Measurements from ENCODE around the gene VPREB1.
"Not testable (repeated sequence)": the region's sequence is repeated elsewhere in the genome, so short reads cannot be mapped to it uniquely, and the experiment has no call there.

The VPREB1 gene

DNA sequence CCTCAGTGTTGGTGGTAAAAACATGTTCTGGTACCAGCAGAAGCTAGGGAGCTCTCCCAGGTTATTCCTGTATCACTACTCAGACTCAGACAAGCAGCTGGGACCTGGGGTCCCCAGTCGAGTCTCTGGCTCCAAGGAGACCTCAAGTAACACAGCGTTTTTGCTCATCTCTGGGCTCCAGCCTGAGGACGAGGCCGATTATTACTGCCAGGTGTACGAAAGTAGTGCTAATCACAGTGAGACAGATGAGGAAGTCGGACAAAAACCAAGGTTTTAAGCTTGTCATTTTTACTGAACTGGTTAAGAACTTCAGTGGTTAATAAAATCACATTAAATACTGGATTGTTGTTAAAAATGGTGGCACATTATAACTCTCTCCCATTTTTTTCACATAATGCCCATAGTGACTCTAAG is 42.6 kb upstream of the VPREB1 start:
- 87% methylated on average over 6 of the region's 6 CpGs for WGBS
- H3K27me3 ChIP-seq (ENCODE audit: insufficient read depth, low read length), result peaks cover 99% of the 10 kb centered on the region

DNA sequence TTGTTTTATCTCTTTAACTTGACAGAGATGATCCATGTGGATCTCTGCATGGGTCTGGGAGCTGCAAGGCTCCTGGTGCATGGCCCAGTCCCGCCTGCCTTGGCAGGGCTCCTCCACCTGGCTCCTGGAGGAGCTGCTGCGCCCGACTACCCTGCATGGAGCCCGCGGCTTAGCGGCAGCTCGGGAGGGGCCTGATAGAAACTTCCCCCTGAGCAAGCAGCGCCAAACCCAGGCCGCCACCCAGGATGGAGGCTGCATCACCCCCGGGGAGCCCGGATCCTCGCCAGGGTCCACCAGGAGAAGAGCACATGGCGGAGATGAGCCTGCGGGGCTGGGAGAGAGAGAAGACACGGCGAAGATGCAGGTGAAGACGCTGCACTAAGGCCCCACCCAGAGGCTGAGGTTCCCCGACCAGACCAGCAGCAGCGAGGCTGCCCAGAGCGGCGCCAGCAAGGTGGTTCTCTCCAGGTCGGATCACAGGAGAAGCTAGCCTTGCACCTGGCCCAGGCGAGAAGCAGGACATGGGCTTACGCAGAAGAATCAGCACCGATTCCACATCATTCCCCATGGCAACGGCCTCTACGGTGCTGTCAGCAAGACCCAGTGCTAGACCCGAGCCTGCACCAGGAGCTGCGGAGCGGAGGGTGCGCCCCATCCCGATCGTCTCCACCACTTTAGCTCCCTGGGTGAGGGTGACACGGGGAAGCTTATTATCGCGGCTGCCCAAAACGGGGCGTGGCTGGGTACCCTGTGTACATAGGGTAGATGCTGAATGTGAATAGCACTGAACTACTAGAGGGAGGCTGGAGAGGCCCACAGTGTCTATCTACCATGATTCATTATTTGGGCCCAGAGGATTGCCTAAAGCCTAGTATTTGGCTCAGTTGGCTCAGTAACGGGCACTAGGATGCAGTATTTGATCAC is 41.3 kb upstream of the VPREB1 start:
- no peak overlapping the region for H3K4me3 ChIP-seq (ENCODE audit: low read length)
- H3K9me3 ChIP-seq (ENCODE audit: insufficient read depth, low read depth, low read length), result no peaks in the 10 kb centered on the region
- H3K4me1 ChIP-seq (ENCODE audit: insufficient read depth, low read length), result no peaks in the 10 kb centered on the region
- no peak overlapping the region for H3K27ac ChIP-seq (ENCODE audit: low read depth, low read length)
- no peak overlapping the region for H3K9ac ChIP-seq (ENCODE audit: low read depth, low read length)
- H3K27me3 ChIP-seq (ENCODE audit: insufficient read depth, low read length), result peaks cover 100% of the 10 kb centered on the region
- WGBS, result 85% methylated on average over 39 of the region's 39 CpGs
- no peaks in the 10 kb centered on the region for H3K36me3 ChIP-seq (ENCODE audit: insufficient read depth, low read length)

More for the DNA sequence above, 42.6 kb upstream of the VPREB1 start:
- Histone ChIP-seq H3K27ac (ENCODE audit: low read depth, low read length) (no peak overlapping the region), H3K9me3 (ENCODE audit: insufficient read depth, low read depth, low read length) (no peaks in the 10 kb centered on the region), H3K9ac (ENCODE audit: low read depth, low read length) (no peak overlapping the region), H3K4me3 (ENCODE audit: low read length) (no peak overlapping the region), H3K4me1 (ENCODE audit: insufficient read depth, low read length) (no peaks in the 10 kb centered on the region), H3K36me3 (ENCODE audit: insufficient read depth, low read length) (no peaks in the 10 kb centered on the region)

DNA sequence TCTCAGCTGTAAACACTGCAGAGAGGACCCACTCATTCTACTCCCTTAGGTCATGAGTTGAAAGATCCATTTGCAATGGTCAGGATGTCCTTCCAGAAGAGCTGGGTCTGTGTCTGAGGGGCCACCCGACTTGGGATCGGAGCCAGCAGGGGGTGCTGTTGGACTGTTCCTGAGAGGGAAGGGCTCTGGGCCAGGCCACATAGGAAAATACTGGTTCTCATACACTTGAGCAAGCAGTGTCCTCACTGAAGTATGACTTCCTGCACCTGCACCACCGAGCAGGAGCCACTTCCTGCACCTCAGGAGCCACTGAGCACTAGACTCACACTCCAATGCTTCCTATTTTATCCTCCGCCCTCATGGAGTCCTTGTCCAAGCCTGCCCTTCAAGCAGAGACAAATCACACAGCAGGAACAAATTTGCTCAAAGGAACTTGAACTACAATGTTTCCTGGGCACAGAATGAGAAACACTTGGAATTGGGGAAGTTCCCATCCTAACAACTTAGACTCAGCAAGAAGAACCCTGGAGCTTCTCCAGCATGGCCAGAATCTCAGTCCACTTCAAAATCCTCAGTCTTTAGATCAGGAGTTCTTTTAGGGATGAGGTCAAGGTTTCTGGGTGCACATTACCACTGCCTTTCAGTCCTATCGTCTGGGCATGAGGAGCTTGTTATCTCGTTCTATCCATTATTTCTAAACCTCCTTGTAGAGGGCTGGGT is 36.6 kb upstream of the VPREB1 start:
- Histone ChIP-seq H3K27me3 (ENCODE audit: insufficient read depth, low read length) (peaks cover 99% of the 10 kb centered on the region), H3K9ac (ENCODE audit: low read depth, low read length) (no peak overlapping the region), H3K9me3 (ENCODE audit: insufficient read depth, low read depth, low read length) (no peaks in the 10 kb centered on the region), H3K4me3 (ENCODE audit: low read length) (no peak overlapping the region), H3K36me3 (ENCODE audit: insufficient read depth, low read length) (no peaks in the 10 kb centered on the region), H3K4me1 (ENCODE audit: insufficient read depth, low read length) (no peaks in the 10 kb centered on the region), H3K27ac (ENCODE audit: low read depth, low read length) (no peak overlapping the region)
- WGBS, result 24% methylated on average over 4 of the region's 6 CpGs

DNA sequence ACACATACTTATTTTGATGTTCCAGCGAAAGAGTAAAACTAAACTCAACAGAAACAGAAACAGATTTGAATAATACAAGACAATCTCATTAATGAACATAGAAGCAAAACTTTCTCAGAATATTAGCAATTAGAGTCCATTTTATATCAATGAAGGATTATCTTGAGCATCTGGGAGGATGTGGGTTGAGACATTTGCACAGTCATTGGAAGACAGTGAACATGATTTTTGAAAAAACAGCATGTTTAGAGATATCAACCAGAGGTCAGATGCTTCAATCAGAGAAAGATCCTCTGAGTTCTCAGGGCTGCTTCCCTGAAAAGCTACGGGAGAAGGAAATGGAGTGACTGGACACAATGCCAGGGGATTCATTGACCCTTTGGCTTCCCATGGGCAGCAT is 35.9 kb upstream of the VPREB1 start:
- WGBS, result 81% methylated on average over 2 of the region's 2 CpGs
- Histone ChIP-seq H3K4me1 (ENCODE audit: insufficient read depth, low read length) (no peaks in the 10 kb centered on the region), H3K27ac (ENCODE audit: low read depth, low read length) (no peak overlapping the region), H3K9ac (ENCODE audit: low read depth, low read length) (no peak overlapping the region), H3K36me3 (ENCODE audit: insufficient read depth, low read length) (no peaks in the 10 kb centered on the region), H3K27me3 (ENCODE audit: insufficient read depth, low read length) (peaks cover 99% of the 10 kb centered on the region), H3K9me3 (ENCODE audit: insufficient read depth, low read depth, low read length) (no peaks in the 10 kb centered on the region), H3K4me3 (ENCODE audit: low read length) (no peak overlapping the region)

DNA sequence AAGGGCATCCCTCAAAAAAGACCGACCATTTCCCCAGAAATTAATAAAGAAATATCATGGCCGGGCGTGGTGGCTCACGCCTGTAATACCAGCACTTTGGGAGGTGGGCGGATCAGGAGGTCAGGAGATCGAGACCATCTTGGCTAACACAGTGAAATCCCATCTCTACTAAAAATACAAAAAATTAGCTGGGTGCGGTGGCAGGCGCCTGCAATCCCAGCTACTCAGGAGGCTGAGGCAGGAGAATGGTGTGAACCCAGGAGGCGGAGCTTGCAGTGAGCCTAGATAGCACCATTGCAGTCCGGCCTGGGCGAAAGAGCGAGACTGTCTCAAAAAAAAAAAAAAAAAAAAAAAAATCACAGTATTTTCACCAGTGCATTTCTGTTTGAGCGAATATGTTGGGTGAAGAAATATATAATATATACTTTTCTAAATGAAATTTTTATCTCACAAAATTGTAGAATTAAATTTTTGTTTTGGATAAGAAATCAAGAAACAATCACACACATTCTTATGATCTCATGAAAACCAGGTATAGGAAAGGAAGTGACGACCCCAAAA is 35.4 kb upstream of the VPREB1 start:
- H3K27ac ChIP-seq (ENCODE audit: low read depth, low read length); H3K36me3 ChIP-seq (ENCODE audit: insufficient read depth, low read length); H3K4me3 ChIP-seq (ENCODE audit: low read length); H3K9ac ChIP-seq (ENCODE audit: low read depth, low read length); H3K9me3 ChIP-seq (ENCODE audit: insufficient read depth, low read depth, low read length); H3K4me1 ChIP-seq (ENCODE audit: insufficient read depth, low read length): not testable (repeated sequence)
- peaks cover 99% of the 10 kb centered on the region for H3K27me3 ChIP-seq (ENCODE audit: insufficient read depth, low read length)
- WGBS, result 93% methylated on average over 12 of the region's 14 CpGs

DNA sequence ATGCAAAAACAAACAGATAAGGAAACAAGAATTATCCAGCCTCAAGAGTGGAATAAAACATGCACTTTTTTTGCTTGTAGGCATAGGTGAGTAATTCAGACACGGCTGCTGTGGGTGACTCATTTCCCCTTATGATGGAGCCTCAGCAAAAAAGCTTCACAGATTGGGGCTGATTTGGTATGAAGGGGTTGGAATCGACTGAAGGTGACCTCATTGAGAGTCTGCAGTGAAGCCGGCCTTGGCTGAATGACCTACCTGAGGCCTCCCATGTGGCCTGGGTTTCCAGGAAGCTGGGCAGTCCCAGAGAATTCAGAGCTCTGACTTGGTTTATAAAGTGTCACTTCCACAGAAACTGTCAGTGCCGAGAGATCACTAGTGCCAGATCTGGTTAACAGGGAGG is 34.2 kb upstream of the VPREB1 start:
- no peak overlapping the region for H3K4me3 ChIP-seq (ENCODE audit: low read length)
- 70% methylated on average over 4 of the region's 4 CpGs for WGBS
- no peaks in the 10 kb centered on the region for H3K36me3 ChIP-seq (ENCODE audit: insufficient read depth, low read length)
- no peaks in the 10 kb centered on the region for H3K4me1 ChIP-seq (ENCODE audit: insufficient read depth, low read length)
- H3K27me3 ChIP-seq (ENCODE audit: insufficient read depth, low read length), result peaks cover 99% of the 10 kb centered on the region
- no peaks in the 10 kb centered on the region for H3K9me3 ChIP-seq (ENCODE audit: insufficient read depth, low read depth, low read length)
- H3K9ac ChIP-seq (ENCODE audit: low read depth, low read length), result no peak overlapping the region
- no peak overlapping the region for H3K27ac ChIP-seq (ENCODE audit: low read depth, low read length)

DNA sequence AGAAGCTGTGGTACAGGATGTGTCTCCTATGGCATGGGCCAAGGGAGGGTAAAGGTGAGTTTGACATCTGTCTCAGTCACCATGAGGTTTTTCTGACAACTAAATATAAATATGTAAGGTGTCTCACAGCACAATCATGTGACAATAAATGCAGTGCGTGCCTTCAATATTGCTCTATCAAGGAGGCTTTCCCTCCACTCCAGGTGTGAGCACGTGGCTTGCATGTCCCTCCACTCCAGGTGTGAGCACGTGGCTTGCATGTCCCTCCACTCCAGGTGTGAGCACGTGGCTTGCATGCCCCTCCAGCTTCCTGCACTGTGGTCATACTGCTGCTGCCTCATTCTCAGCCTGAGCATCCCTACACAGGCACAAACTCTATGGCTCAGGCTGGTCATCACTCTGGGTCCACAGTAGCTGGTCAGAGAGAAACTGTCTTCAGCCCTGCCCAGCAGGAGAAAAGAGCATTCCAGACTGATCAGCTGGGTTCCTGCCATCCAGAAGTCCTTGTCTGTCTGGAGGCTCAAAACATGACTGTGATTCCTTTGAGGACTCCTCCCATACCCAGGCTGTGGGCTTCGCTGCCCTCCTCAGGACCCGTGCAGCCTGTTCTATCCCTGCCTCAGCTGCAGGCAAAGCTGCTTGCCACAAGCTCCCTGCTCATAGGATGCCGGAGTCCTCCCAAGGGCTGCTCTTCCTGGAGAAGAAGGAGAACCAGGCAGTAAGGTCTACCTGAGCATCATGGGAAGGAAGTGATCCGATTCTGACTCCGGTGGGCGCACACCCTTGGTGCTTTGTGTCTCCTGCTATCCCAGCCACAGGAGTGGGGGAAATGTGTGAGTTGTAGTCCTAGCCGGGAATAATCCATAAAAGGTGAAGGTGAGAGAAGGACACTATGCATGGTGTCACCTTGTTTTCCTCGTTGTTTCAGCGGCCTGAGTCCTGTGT is 33.4 kb upstream of the VPREB1 start:
- H3K4me3 ChIP-seq (ENCODE audit: low read length), result no peak overlapping the region
- no peaks in the 10 kb centered on the region for H3K4me1 ChIP-seq (ENCODE audit: insufficient read depth, low read length)
- H3K9me3 ChIP-seq (ENCODE audit: insufficient read depth, low read depth, low read length), result no peaks in the 10 kb centered on the region
- no peak overlapping the region for H3K27ac ChIP-seq (ENCODE audit: low read depth, low read length)
- WGBS, result 76% methylated on average over 13 of the region's 13 CpGs
- H3K27me3 ChIP-seq (ENCODE audit: insufficient read depth, low read length), result peaks cover 99% of the 10 kb centered on the region
- no peak overlapping the region for H3K9ac ChIP-seq (ENCODE audit: low read depth, low read length)
- no peaks in the 10 kb centered on the region for H3K36me3 ChIP-seq (ENCODE audit: insufficient read depth, low read length)

DNA sequence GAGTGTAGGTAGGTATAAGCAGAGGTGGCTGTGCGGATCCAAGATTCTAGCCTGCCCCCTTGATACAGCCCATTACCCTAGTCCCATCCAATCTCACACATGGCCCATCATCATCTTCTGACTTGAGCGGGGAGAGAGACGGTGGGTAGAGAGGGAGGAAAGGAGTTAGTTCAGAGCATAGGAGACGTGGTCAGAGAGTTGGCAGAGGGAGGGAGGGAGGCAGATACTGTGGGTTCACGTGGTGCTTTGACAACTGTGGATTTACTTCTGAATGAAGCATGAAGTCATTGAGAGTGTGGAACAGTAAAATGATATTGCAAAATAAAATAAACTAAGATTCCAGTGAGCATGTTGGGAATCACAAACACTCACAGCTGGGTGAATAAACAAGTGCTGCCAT is 31.4 kb upstream of the VPREB1 start:
- Histone ChIP-seq H3K27ac (ENCODE audit: low read depth, low read length) (no peak overlapping the region), H3K4me3 (ENCODE audit: low read length) (no peak overlapping the region), H3K36me3 (ENCODE audit: insufficient read depth, low read length) (no peaks in the 10 kb centered on the region), H3K9me3 (ENCODE audit: insufficient read depth, low read depth, low read length) (no peaks in the 10 kb centered on the region), H3K4me1 (ENCODE audit: insufficient read depth, low read length) (no peaks in the 10 kb centered on the region), H3K9ac (ENCODE audit: low read depth, low read length) (no peak overlapping the region), H3K27me3 (ENCODE audit: insufficient read depth, low read length) (peaks cover 99% of the 10 kb centered on the region)
- 43% methylated on average over 4 of the region's 5 CpGs for WGBS

DNA sequence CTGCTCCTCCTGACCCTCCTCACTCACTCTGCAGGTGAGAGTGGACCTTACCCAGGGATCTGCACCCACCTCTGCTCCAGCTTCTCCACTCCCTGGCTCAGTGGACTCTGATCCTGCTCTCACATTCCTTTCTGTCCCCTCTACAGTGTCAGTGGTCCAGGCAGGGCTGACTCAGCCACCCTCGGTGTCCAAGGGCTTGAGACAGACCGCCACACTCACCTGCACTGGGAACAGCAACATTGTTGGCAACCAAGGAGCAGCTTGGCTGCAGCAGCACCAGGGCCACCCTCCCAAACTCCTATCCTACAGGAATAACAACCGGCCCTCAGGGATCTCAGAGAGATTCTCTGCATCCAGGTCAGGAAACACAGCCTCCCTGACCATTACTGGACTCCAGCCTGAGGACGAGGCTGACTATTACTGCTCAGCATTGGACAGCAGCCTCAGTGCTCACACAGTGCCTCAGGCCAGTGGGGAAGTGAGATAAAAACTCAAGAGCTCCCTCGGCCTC is 29.7 kb upstream of the VPREB1 start:
- WGBS, result 79% methylated on average over 5 of the region's 5 CpGs
- Histone ChIP-seq H3K27me3 (ENCODE audit: insufficient read depth, low read length) (peaks cover 99% of the 10 kb centered on the region), H3K27ac (ENCODE audit: low read depth, low read length) (no peak overlapping the region)

DNA sequence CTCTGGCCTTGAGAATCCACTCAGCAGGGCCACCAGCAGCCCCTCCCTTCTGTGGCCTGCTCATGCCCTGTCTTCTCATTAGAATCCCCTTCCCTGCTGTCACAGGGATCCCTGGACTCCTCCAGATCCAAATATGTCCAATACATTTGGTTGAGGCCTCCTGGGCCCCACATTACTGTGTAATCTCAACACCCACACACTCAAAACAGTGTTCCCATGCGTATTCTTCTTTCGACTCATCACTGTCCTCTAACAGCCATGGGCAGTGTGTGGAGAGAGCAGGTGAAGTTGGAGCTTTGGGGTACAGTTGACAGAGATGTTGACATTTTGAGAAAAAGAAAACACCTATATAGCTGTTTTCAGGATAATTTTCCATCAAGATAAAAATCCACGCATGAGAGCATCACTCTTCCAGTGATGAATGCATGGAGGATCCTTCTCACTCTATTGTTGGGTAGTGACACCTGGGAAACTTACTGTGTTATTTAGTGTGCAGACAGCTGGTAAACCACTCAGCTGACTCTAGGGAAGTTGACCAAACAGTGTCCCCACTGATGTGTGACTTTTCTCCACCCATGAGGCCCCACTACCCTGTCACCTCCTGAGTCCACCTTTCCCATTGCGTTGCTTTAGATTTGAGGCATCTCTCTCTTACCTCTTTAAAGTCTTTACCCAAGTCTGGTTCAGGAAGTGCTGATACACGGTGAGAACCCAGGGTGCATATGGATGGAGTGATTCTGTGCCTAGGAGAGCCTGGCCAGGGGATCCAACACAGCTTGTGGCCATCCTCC is 28.7 kb upstream of the VPREB1 start:
- Histone ChIP-seq H3K9me3 (ENCODE audit: insufficient read depth, low read depth, low read length) (no peaks in the 10 kb centered on the region), H3K27ac (ENCODE audit: low read depth, low read length) (no peak overlapping the region), H3K27me3 (ENCODE audit: insufficient read depth, low read length) (peaks cover 96% of the 10 kb centered on the region), H3K4me1 (ENCODE audit: insufficient read depth, low read length) (no peaks in the 10 kb centered on the region), H3K36me3 (ENCODE audit: insufficient read depth, low read length) (no peaks in the 10 kb centered on the region), H3K4me3 (ENCODE audit: low read length) (no peak overlapping the region), H3K9ac (ENCODE audit: low read depth, low read length) (no peak overlapping the region)
- WGBS, result 78% methylated on average over 5 of the region's 5 CpGs

More for the DNA sequence above, 29.7 kb upstream of the VPREB1 start:
- no peaks in the 10 kb centered on the region for H3K9me3 ChIP-seq (ENCODE audit: insufficient read depth, low read depth, low read length)
- no peak overlapping the region for H3K9ac ChIP-seq (ENCODE audit: low read depth, low read length)
- H3K36me3 ChIP-seq (ENCODE audit: insufficient read depth, low read length), result no peaks in the 10 kb centered on the region
- H3K4me1 ChIP-seq (ENCODE audit: insufficient read depth, low read length), result no peaks in the 10 kb centered on the region
- no peak overlapping the region for H3K4me3 ChIP-seq (ENCODE audit: low read length)

Data from HUES64 (cell line).